ENCODE results near the gene SDR9C7.
"Not testable (repeated sequence)": the region's sequence is repeated elsewhere in the genome, so short reads cannot be mapped to it uniquely, and the experiment has no call there.

The SDR9C7 gene

GRCh38 chr12:56951582-56952339 lies 17.6 kb upstream of the SDR9C7 start:
- no peak overlapping the region for H3K27ac ChIP-seq
- TF ChIP-seq ZFX (IDR thresholded peaks at IDR 0.05) (no peak), CTCF (conservative IDR thresholded peaks at IDR 0.05) (no peak)

DNA sequence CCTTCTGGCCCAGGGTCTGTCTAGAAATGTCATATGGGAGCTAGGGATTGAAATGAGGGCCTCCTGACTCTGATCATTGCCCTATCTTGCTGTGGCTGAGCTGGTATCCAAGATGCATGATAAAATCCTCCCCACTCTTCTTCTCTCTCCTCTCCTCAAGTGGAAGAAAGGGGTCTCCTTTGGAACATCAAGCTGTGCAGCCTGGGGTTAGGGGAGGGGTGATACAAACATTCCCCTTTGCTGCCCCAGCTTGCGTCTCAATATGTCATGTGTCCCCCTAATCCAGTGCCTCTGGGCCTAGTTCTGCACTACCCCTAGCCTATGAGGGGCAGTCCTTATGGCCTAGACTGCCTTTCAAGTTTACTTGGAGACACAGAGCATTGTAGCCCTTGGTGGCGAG lies 14.7 kb upstream of the SDR9C7 start:
- no peak overlapping the region for H3K27ac ChIP-seq
- TF ChIP-seq CTCF (conservative IDR thresholded peaks at IDR 0.05) (no peak), ZFX (IDR thresholded peaks at IDR 0.05) (no peak)

DNA sequence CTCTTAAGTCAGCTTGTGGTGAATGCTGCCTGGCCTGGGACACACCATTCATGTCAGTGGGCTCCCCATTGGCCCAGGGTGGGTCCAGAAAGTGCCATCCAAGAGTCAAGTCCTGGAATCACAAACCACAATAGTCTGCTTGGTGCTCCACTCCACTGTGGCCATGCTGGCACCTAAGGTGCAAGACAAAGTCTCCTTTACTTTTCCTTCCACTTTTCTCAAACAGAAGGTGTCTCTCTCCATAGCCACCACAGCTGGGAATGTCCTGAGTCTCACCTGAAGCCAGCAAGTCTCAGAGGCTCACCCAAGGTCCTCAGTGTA lies 14.2 kb upstream of the SDR9C7 start:
- no peak for TF ChIP-seq ZFX (IDR thresholded peaks at IDR 0.05)
- TF ChIP-seq CTCF (conservative IDR thresholded peaks at IDR 0.05), result no peak

DNA sequence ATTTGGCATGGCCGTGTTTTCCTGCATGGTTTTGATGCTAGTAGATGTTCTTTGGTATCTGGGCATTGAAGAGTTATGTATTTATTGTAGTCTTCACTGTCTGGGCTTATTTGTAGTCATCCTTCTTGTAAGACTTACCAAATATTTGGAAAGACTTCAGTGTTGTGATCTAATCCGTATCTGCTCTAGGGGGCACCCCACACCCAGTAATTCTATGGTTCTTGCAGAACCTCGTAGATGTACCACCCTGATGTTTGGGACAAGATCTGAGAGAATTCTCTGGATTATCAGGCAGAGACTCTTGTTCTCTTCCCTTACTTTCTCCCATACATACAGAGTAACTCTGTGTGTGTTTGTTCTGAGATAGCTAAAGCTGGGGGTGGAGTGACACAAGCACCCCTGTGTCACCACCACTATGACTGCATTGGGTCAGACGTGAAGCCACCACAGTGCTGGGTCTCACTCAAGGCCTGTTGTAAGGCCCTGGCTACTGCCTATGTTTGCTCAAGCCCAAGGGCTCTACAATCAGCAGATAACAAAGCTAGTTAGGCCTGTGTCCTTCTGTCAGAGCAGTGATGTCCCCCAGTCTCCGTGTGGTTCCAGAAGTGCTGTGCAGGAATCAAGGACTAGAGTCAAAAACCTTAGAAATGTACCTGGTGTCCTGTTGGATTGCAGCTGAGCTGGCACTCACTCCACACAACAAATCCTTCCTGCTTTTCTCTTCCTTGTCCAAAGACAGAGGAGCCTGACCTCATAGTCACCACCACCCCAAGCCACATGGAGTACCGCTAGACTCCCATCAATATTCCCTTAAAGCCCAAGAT lies 13.6 kb upstream of the SDR9C7 start:
- TF ChIP-seq CTCF (conservative IDR thresholded peaks at IDR 0.05) (no peak), ZFX (IDR thresholded peaks at IDR 0.05) (no peak)
- H3K27ac ChIP-seq, result no peak overlapping the region

More for the DNA sequence above, 14.2 kb upstream of the SDR9C7 start:
- H3K27ac ChIP-seq, result no peak overlapping the region

- TF ChIP-seq ZFX (IDR thresholded peaks at IDR 0.05) (no peak), CTCF (conservative IDR thresholded peaks at IDR 0.05) (no peak)
These were observed 9.7 kb upstream of the SDR9C7 start for GRCh38 chr12:56943878-56944277.

DNA sequence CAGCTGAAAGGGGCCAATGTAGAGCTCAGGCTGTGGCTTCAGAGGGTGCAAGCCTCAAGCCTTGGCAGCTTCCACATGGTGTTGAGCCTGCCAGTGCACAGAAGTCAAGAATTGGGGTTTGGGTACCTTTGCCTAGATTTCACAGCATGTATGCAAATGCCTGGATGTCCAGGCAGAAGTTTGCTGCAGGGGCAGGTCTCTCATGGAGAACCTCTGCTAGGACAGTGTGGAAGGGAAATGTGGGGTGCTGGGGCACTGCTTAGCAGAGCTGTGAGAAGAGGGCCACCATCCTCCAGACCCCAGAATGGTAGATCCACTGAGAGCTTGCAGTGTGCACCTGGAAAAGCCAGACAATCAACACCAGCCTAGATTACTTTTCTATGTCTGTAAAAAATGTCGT lies 9.2 kb upstream of the SDR9C7 start:
- H3K27ac ChIP-seq, result not testable (repeated sequence)

More at GRCh38 chr12:56943878-56944277, 9.7 kb upstream of the SDR9C7 start:
- no peak overlapping the region for H3K27ac ChIP-seq

- TF ChIP-seq CTCF (conservative IDR thresholded peaks at IDR 0.05) (no peak), ZFX (IDR thresholded peaks at IDR 0.05) (no peak)
- H3K27ac ChIP-seq, result peak overlapping the region; percentile 23; the same call in 1 of the 2 replicates
These were observed 7.2 kb upstream of the SDR9C7 start for GRCh38 chr12:56941299-56942017.

- H3K27ac ChIP-seq, result not testable (repeated sequence)
These were observed 6.7 kb upstream of the SDR9C7 start for GRCh38 chr12:56940942-56941298.

Measured in C4-2B (cell line).